ENCODE data around the gene TCOF1. TPM values are rescaled to one million over a fixed set of nuclear protein-coding genes. Genes with fewer than 3 reads are reported as not detected.

The TCOF1 gene
- total and polyA plus RNA-seq, 2 of the 8 experiments (the other 6 are each of a cell fraction or from before 2014, with no cell fraction given) = 35.9 to 170 TPM

- DNase-seq (ENCODE audit: low read depth in 1 of 2, low spot score in 2 of 2) (no peak), FAIRE-seq (no peak)
- no peak overlapping the region for H3K14ac ChIP-seq (ENCODE audit: insufficient read length)
- 84% methylated on average over 3 of the region's 3 CpGs; no CpG with 5 or more reads in 1 of the 2 experiments for WGBS, 2 experiments (ENCODE audit: extremely low coverage in 1 of 2, insufficient coverage in 1 of 2, insufficient read length in 1 of 2, insufficient replicate concordance in 2 of 2, low coverage in 1 of 2, low lambda C conversion rate in 2 of 2, missing lambda C conversion rate in 1 of 2)
- H2BK20ac ChIP-seq (ENCODE audit: low read length) = no peak overlapping the region
- TF ChIP-seq TEAD4 (IDR thresholded peaks at IDR 0.05; ENCODE audit: low read depth, low read length) (peak; percentile 60; the same call in 1 of the 2 replicates), EP300 (IDR thresholded peaks at IDR 0.05; ENCODE audit: borderline replicate concordance in 1 of 2, low read depth in 2 of 2, low read length in 2 of 2) (no peak)
- H3K79me1 ChIP-seq (ENCODE audit: low read depth, low read length) = no peaks in the 10 kb centered on the region
- no peak overlapping the region for H2BK5ac ChIP-seq (ENCODE audit: low read depth, low read length)
- H3K23ac ChIP-seq (ENCODE audit: insufficient read length) = no peak overlapping the region
- H3K4me1 ChIP-seq (replicated peaks in 1 of 4; ENCODE audit: control insufficient read depth in 3 of 4, insufficient read depth in 4 of 4, low read length in 3 of 4) = peaks cover 0 to 9% (median 2%) of the 10 kb centered on the region in 4 experiments; a peak in 5 of 7 replicates
- no peak overlapping the region for H2AK5ac ChIP-seq (ENCODE audit: low read depth, low read length)
- no peak overlapping the region for H4K91ac ChIP-seq (replicated peaks; ENCODE audit: insufficient read length, low read length)
- no peak overlapping the region for H3K9ac ChIP-seq (replicated peaks in 1 of 4; ENCODE audit: extremely low read depth in 1 of 4, low read depth in 3 of 4, low read length in 3 of 4)
- no peak overlapping the region for H4K8ac ChIP-seq (ENCODE audit: extremely low read depth, insufficient read depth, low read length)
- no peak overlapping the region for H3K56ac ChIP-seq (replicated peaks; ENCODE audit: insufficient read length, low read depth, low read length)
- no peak overlapping the region for H2BK12ac ChIP-seq (ENCODE audit: low read depth, low read length)
- H2BK120ac ChIP-seq (replicated peaks; ENCODE audit: low read depth, low read length) = no peak overlapping the region
- ChIA-PET CTCF (ENCODE audit: partially characterized antibody) (interaction anchor here (0.6 to 9.1 kb wide), 8 partner anchors 20 to 257 kb away, joined by 3 to 126 read pairs (median 4); partner anchors contain the start of gene ARSI), POLR2A (ENCODE audit: partially characterized antibody) (interaction anchor here (0.7 to 1.9 kb wide), 2 partner anchors 103 to 139 kb away, joined by 3 to 4 read pairs; no protein-coding TSS in a partner anchor)
- no peak overlapping the region for H4K5ac ChIP-seq (ENCODE audit: insufficient read length, low read depth, low read length)
- no peak overlapping the region for H3K18ac ChIP-seq (ENCODE audit: extremely low read depth, low read length)
- H2AFZ ChIP-seq (ENCODE audit: low read length) = no peak overlapping the region
- peaks cover 3 to 5% of the 10 kb centered on the region in 2 experiments for H3K79me2 ChIP-seq (ENCODE audit: control insufficient read depth in 1 of 2, insufficient read depth in 2 of 2, low read length in 2 of 2)
- H3K27ac ChIP-seq (ENCODE audit: low read depth, low read length) = no peak overlapping the region
- H3K9me3 ChIP-seq (ENCODE audit: insufficient read depth in 2 of 2, low read depth in 1 of 2, low read length in 1 of 2) = no peaks in the 10 kb centered on the region
- 0 out of 2 replicates have a peak, but pooled peaks cover 4% of the 10 kb centered on the region for H3K23me2 ChIP-seq (ENCODE audit: low read depth, low read length)
- H3K27me3 ChIP-seq (replicated peaks in 1 of 4; ENCODE audit: control insufficient read depth in 3 of 4, extremely low read depth in 1 of 4, insufficient read depth in 3 of 4, low read length in 3 of 4) = no peaks in the 10 kb centered on the region
- no peaks in the 10 kb centered on the region for H3K36me3 ChIP-seq (ENCODE audit: control insufficient read depth in 2 of 4, insufficient read depth in 4 of 4, low read length in 3 of 4)
- H2BK15ac ChIP-seq (ENCODE audit: low read length) = no peak overlapping the region
- no peak overlapping the region for H3K4ac ChIP-seq (replicated peaks; ENCODE audit: insufficient read length, low read depth, low read length)
- H3K4me2 ChIP-seq (ENCODE audit: insufficient read depth in 1 of 2, low read depth in 2 of 2, low read length in 2 of 2) = no peak overlapping the region
- H3K4me3 ChIP-seq (ENCODE audit: extremely low read depth in 1 of 4, insufficient read depth in 2 of 4, low read depth in 3 of 4, low read length in 4 of 4) = no peak overlapping the region
- H4K20me1 ChIP-seq (replicated peaks in 1 of 2; ENCODE audit: control insufficient read depth in 1 of 2, insufficient read depth in 2 of 2, low read length in 2 of 2) = no peaks in the 10 kb centered on the region
Measured at GRCh38 chr5:150353032-150353675, 4.3 kb upstream of the TCOF1 start.
